GM19099 (cell line): ENCODE data around the gene DGKI.

ENCODE experiments used
- POLR2A ChIP-seq: IDR thresholded peaks from 3 replicates; pipeline ENCODE4 v1.6.1; 2011; ENCODE audit warnings: low read depth; ENCODE audit not compliant: insufficient read length; ENCODE audit errors: extremely low read depth

Gene DGKI

DNA sequence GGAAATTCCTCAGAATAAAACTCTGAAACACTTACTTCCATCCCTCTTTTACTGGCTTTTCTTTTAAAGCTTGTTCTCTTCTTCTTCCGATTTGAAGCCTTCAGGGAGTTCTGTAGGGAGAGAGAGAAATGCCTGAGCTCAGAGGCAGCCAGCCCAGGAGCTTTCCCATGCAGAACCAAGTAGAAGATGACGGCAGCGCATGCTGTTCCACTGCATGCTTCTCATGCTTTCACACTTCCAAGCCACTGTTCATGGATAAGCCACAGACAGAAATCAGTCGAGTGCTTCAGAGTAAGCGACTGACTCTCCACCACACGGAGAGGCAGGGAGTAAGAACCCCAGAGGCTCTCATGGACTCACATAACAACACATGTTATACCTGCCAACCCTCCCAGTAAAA is 237.3 kb downstream of the DGKI start:
- no peak for TF ChIP-seq POLR2A

DNA sequence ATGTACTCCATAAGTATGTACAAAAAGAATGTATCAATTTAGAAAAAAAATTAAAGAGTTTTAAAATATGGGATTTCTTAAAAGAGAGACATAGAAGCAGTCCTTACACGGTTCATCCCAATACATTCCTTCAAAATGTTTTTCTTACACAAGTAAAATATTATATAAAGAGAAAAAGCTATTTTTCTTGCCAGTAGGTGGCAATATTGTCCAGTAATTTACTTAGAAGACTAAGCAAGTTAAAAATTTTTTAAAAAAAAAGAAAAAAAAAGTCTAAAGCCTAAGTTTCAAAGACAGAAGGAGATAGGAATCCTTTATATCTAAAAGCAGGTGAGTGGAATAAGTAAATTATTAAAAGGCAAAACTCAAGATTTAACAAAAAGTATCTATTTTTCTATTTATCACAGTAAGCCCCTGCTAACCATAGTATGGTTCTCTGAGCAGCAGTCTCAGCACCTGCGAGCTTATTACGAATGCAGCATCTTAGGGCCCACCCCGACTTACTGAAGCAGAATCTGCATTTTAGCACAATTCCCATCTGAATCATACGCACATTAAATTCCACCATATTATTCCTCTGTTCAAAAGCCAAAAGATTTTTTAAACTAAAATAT is 240.6 kb downstream of the DGKI start:
- TF ChIP-seq POLR2A = no peak

DNA sequence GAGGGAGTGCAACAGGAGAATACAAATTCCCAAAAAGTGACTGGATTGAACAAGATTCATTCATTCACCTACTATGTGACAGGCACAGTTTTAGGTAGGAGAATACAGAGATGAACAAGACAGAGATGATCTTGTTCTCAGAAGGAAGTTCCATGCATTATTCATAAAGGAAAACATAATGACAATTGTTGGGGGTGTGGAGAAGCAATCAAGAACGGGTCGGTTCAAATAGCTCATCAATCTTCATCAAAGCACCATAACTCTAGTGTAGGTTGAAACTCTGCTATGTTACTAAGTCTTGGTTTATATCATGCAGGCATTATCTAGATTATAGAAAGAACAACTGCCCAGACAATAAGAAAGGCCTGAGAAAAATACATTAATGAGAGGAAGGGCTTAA is 243.7 kb downstream of the DGKI start:
- no peak for TF ChIP-seq POLR2A

DNA sequence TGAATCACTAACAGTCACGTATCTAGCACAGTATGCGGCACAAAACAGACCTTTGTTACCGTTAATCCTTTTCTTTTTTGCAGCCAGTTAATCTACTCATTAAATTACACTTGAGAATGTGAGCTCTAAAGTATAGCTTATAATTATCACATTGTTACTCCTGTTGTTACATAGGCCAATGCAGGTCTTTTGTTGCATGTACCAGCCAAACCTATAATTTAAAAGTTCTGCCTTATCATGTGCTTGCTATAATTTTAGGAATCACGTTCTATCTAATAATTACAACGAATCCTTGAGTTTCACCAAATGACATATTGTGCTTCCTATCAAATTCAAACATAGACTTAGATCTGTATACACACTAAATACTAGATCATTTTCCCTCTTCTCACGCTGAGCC is 245.1 kb downstream of the DGKI start:
- no peak for TF ChIP-seq POLR2A

DNA sequence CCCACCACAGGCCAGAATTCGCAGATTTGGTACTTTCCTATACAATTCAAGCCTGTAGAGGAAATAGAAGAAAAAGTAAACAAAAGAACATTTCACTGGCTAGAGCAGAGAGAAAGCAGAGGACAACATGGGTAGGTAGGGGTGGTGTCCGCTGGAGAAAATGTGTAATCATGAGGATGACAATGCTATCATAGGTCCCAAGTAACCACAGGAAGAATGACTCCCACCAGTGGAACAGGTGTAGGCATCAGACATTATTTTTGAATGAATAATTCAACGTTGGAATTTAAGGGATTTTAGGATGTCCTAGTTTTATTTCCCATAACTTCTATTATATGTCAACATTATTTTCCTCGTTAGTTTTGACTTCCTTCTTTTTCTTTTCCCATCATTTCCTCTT is 248.9 kb downstream of the DGKI start:
- TF ChIP-seq POLR2A = no peak

DNA sequence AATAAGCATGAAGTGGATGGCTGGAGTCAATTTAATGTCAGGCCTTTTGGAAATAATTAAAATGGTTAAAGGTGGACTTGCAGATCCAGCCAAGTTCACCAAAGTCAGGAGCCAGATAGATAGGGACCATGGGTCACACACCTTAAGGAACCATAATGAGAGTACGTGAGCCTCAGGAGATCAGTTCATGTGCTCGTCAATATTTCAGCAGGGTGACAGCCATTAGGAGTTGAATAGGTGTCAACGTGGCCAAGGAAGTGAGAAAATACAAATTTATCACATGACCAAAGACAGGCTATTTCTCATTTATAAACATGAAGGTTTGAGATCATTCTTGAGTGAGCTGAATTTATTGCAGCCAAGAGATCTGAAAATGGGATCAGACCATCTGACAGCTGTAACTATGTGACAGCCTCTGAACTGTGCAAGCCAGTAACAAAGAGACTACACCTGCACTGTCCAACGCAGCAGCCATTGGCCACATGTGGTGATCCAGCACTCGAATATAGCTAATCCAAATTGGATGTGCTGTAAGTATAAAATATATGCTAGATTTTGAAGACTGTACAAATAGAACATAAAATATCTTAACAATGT is 253.6 kb downstream of the DGKI start:
- TF ChIP-seq POLR2A = no peak

DNA sequence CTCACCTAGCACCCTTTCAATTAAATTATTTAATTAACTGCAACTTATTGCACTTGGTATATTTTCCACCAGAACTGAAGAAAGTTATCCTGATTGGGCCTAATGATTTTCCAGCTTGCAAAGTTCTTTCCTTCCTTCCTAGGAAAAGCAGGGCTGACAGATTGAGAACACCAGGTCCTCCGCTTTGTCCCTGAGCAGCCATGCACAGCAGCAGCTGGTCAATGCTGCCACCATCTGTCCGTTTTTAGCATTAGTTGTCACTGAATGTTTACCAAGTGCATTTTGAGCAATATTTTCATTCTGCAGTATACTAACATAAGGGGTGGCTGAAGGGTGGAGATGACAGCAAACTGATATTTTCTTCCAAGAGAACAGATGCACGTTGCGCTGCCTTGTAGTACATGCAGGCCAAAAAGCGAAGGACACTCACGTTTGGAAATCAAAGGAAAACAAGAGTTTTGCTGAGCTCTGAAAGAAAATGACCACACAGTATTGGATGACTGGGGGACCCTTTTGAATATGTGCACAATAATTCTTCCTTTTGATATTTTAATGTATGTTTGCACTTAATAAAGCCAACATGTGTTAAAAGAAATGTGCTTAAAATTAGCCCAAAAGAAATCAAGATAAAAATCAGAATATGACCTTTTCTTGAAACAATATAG is 254.4 kb downstream of the DGKI start:
- TF ChIP-seq POLR2A = no peak

DNA sequence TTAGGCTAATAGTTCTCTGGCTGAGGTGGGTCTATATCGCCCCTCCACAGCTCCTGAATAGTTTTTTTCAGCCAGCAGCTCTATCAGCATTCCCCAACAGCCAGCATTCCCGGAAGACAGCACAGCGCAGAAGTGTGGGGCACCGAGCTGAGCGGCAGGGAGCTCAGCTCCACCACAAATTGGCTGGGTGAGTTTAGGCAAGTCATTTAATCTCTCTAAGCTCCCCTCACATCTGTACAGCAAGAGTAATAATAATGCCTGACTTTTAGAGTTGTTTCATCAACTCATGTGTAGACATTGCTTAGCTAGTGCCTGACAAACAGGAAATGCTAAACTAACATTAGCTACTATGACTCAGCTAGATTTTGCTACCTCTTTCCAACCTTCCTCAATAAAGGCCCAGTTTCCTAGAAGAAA is 255.3 kb downstream of the DGKI start:
- TF ChIP-seq POLR2A = no peak

DNA sequence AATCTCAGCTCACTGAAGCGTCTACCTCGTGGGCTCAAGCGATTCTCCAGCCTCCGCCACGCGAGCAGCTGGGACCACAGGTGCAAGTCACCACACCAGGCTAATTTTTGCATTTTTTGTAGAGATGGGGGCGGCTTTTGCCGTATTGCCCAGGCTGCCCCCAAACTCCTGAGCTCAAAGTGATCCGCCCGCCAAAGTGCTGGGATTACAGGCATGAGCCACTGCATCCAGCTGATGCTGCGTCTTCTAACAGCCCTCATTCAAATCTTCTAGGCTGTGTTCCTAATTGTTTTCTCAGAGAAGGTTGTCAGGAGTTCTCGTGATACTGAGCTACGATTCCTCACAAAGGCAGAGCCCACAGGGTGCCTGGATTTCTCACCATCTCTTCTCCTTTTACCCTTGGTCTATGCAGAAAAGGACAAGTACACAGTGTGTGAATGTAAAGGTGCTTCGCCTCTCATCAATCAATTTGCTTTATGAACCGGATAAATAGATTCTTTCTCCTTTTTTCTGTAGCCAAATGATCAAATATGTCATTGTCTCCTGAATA is 255.9 kb downstream of the DGKI start:
- TF ChIP-seq POLR2A = no peak

DNA sequence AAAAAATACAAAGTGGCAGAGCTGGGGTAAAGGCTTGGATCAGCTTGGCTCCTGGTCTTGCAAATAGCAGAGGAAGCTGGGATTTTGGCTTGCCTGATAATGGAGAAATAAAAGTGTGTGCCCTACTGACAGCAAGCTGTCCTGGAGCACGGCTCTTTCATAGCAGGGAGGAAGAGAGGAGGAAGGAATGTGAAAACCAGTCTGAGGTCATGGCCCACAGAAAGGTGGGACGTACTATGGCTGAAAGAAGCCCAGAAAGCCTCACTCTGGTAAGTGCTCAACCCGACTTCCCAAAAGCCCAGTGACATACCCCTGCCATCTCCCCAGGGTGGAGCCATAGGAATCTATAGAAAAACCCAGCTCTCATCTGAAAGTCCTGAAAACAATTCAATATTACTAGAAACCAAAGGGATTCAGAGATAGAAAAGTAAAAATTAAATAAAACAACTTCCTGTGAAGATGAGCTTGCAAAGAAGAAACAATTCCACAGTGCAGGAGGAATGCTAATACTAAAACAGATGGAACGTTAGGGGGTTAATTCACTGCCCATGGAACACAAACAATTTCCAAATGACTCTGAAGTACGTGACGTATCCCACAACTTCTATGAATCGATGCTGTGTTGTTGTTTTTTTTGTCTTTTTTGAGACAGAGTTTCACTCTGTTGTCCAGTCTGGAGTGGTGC is 256.6 kb downstream of the DGKI start:
- TF ChIP-seq POLR2A = no peak

DNA sequence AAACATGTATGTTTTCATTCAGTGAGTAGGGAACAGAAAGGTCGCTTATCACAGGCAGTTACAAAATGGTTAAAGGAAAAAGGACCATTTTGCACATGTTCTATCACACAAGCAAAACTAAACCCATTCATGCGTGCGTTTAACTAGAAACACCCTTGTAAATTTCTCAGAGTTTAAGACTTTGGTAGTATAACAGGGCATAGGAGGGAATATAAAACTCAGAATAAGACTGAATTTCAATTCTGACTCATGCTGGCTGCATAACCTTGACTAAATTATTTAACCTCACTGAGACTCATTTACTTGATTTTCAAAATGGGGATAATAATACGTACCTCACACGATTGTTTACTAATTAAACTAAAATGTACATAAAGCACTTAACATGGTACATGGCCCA is 259.4 kb downstream of the DGKI start:
- no peak for TF ChIP-seq POLR2A

DNA sequence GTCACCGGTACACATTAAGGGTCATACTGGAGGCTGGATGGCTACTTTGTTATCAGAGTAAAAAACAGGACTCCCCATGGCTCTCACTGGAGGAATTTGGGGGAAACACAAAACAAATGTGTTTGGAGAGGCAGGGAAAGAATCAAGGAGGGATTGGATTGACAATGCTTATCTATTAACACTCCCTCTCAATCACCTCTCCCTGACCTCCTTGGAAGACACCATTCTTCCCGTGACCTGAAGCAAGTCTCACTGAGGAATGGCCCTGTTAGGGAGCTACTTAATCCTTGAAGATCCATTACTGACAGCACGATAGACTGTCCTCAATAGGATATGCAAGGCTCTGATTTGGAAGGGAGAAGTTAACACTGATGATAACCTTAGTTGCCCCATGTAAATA is 261.2 kb downstream of the DGKI start:
- no peak for TF ChIP-seq POLR2A

DNA sequence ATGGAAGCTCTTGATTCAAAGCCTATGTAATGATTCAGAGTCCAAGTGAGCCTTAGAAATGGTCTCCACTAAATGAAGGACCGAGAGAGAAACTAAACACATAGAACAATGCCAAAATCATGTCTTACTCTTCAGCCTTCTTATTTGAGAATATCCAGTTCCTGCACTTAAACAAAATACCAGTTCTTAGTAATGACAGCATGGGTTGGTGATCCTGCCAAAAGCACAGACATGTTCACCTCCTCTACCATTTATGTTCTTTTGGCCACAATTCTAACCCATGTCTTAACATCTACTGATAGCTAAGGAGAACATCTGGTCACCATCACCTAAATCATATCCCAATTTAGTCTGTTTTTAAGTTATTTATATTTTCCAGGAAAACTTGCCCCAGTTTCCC is 263.6 kb downstream of the DGKI start:
- TF ChIP-seq POLR2A = no peak

DNA sequence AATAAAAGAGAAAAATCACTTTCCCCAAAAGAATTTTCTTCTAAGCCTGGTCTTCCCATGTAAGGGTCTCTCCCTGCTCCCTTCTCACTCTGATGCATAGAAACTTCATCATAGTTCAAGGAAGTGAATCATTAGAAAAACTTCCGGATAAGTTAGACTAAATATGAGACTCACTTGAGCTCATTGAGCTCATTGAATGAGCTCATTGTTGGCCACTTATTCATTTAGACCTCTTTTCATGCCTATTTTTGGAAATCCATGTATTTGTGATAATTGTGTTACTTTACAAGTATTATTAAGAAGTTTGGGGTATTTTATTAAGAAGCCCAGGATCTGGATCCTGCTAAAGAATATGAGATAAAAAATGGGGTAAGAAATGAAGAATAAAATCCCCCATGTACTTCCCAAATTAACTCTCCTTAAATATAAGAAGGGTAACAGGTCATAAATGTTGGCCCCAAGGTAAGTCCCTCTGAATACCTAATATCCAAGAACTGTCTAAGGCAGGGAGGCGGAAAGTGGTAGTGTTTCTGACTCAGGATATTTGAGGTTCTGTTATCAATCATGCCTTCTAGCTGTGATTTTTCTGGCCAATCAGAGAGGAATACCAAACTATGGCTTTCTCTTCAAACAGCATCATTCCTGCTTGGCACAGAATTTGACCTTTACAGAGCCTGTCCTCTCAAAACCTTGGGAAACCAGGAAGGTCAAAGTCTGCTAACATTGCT is 266.7 kb downstream of the DGKI start:
- no peak for TF ChIP-seq POLR2A

DNA sequence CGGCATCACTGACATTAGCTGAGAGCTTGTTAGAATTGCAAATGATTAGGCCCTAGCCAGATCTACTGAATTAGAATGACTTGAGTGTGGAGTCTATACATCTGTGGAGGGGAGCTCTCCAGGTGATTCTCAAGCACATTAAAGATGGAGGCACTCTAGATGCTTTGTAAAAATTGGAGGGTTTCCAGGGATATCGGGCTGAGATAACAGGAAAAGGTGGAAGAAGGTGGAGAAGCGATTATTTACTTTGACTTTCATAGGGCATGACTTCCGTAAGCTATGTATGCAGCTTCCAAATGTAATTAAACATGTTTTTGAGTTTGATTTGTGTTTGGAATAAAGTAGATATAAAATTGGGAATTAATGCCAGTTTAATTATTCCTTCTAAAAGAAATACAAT is 268.2 kb downstream of the DGKI start:
- no peak for TF ChIP-seq POLR2A
